ENCODE measurements around the gene TMEM30A.
A peak's percentile ranks its signal among the peaks of the same experiment; 100 is the strongest.

TMEM30A gene

GRCh38 chr6:75291744-75292143 is 7.2 kb upstream of the TMEM30A start:
- no peak for DNase-seq (ENCODE audit: low read depth)

GRCh38 chr6:75291331-75291730 is 6.7 kb upstream of the TMEM30A start:
- no peak for DNase-seq (ENCODE audit: low read depth)

GRCh38 chr6:75290136-75290945 is 5.7 kb upstream of the TMEM30A start:
- no peak for DNase-seq (ENCODE audit: low read depth)

- no peak for DNase-seq (ENCODE audit: low read depth)
Measured at GRCh38 chr6:75288023-75288422, 3.4 kb upstream of the TMEM30A start.

GRCh38 chr6:75287424-75287823 is 2.8 kb upstream of the TMEM30A start:
- no peak for DNase-seq (ENCODE audit: low read depth)

- DNase-seq (ENCODE audit: low read depth) = no peak
Measured at GRCh38 chr6:75286955-75287354, 2.4 kb upstream of the TMEM30A start.

GRCh38 chr6:75285283-75285639 is 669 bp upstream of the TMEM30A start:
- no peak for DNase-seq (ENCODE audit: low read depth)

GRCh38 chr6:75283907-75284631 is 523 bp downstream of the TMEM30A start:
- no peak for DNase-seq (ENCODE audit: low read depth)

- no peak for DNase-seq (ENCODE audit: low read depth)
Measured at GRCh38 chr6:75282706-75283105, 1.9 kb downstream of the TMEM30A start.

GRCh38 chr6:75281653-75282052 is 2.9 kb downstream of the TMEM30A start:
- DNase-seq (ENCODE audit: low read depth) = no peak

GRCh38 chr6:75280131-75280855 is 4.3 kb downstream of the TMEM30A start:
- DNase-seq (ENCODE audit: low read depth) = peak; percentile 76

GRCh38 chr6:75279418-75279817 is 5.2 kb downstream of the TMEM30A start:
- DNase-seq (ENCODE audit: low read depth) = no peak

- no peak for DNase-seq (ENCODE audit: low read depth)
Measured at GRCh38 chr6:75278474-75279077, 6.0 kb downstream of the TMEM30A start.

GRCh38 chr6:75275067-75275466 is 9.5 kb downstream of the TMEM30A start:
- peak; percentile 94 for DNase-seq (ENCODE audit: low read depth)

- peak; percentile 75 for DNase-seq (ENCODE audit: low read depth)
Measured at GRCh38 chr6:75273009-75273408, 11.6 kb downstream of the TMEM30A start.

- peak; percentile 90 for DNase-seq (ENCODE audit: low read depth)
Measured at GRCh38 chr6:75272145-75272840, 12.3 kb downstream of the TMEM30A start.

GRCh38 chr6:75268988-75269354 is 15.6 kb downstream of the TMEM30A start:
- DNase-seq (ENCODE audit: low read depth) = no peak

- no peak for DNase-seq (ENCODE audit: low read depth)
Measured at GRCh38 chr6:75268121-75268987, 16.2 kb downstream of the TMEM30A start.

- DNase-seq (ENCODE audit: low read depth) = no peak
Measured at GRCh38 chr6:75267461-75267860, 17.1 kb downstream of the TMEM30A start.

GRCh38 chr6:75266716-75267291 is 17.8 kb downstream of the TMEM30A start:
- peak; percentile 67 for DNase-seq (ENCODE audit: low read depth)

- DNase-seq (ENCODE audit: low read depth) = no peak
Measured at GRCh38 chr6:75263401-75263750, 21.2 kb downstream of the TMEM30A start.
